Caki2 (cell line): ENCODE measurements around the gene NDFIP1. TPM values are rescaled to one million over a fixed set of nuclear protein-coding genes. Genes with fewer than 3 reads are reported as not detected.

Experiments used
- DNase-seq: peaks from one replicate; pipeline ENCODE4 v3.0.0-alpha.2; 2015; ENCODE audit warnings: low read depth
- in situ Hi-C: cut with HindIII; loops from 2 replicates; pipeline ENCODE4 v1.10.0; 2016; ENCODE audit warnings: low sequenced_read_pairs, low pct_unique_long_range_greater_than_20kb, mixed read lengths
- total RNA-seq: library from RNA; depleted of rRNA; stranded (reverse); fragments of >200 nt; shearing (Covaris generic); gene quantifications from 2 replicates; pipeline ENCODE4 v1.2.3, GENCODE V29; 2014; ENCODE audit warnings: low replicate concordance

NDFIP1 gene
- total RNA-seq, 1 experiment from 2014 or later: 99.1 TPM

- in situ Hi-C loops: no loop called here
Measured at GRCh38 chr5:142110046-142110531, 1.5 kb downstream of the NDFIP1 start.

GRCh38 chr5:142110988-142111687 lies 2.6 kb downstream of the NDFIP1 start:
- in situ Hi-C loops: no loop called here

More at GRCh38 chr5:142110046-142110531, 1.5 kb downstream of the NDFIP1 start:
- peak; percentile 26 for DNase-seq

GRCh38 chr5:142114687-142115086 lies 6.1 kb downstream of the NDFIP1 start:
- in situ Hi-C loops: no loop called here
- DNase-seq: no peak

More at GRCh38 chr5:142110988-142111687, 2.6 kb downstream of the NDFIP1 start:
- DNase-seq: no peak

GRCh38 chr5:142115937-142116614 lies 7.5 kb downstream of the NDFIP1 start:
- DNase-seq: no peak
- in situ Hi-C loops: no loop called here

- in situ Hi-C loops: no loop called here
- DNase-seq: no peak
Measured at GRCh38 chr5:142117579-142118151, 9.1 kb downstream of the NDFIP1 start.

- in situ Hi-C loops: no loop called here
- no peak for DNase-seq
Measured at GRCh38 chr5:142118155-142118686, 9.6 kb downstream of the NDFIP1 start.

- no peak for DNase-seq
- in situ Hi-C loops: no loop called here
Measured at GRCh38 chr5:142119051-142119625, 10.6 kb downstream of the NDFIP1 start.

- no peak for DNase-seq
- in situ Hi-C loops: no loop called here
Measured at GRCh38 chr5:142120247-142120935, 11.8 kb downstream of the NDFIP1 start.

GRCh38 chr5:142122121-142122520 lies 13.5 kb downstream of the NDFIP1 start:
- no peak for DNase-seq
- in situ Hi-C loops: no loop called here

GRCh38 chr5:142125378-142125777 lies 16.8 kb downstream of the NDFIP1 start:
- in situ Hi-C loops: loop anchor here (25.0 kb wide), 1 partner anchor 138 kb away; no protein-coding TSS in a partner anchor
- DNase-seq: no peak

- DNase-seq: no peak
- in situ Hi-C loops: loop anchor here (25.0 kb wide), 1 partner anchor 139 kb away; no protein-coding TSS in a partner anchor
Measured at GRCh38 chr5:142125963-142126362, 17.4 kb downstream of the NDFIP1 start.

- in situ Hi-C loops: loop anchor here (25.0 kb wide), 1 partner anchor 141 kb away; no protein-coding TSS in a partner anchor
- DNase-seq: no peak
Measured at GRCh38 chr5:142128675-142129208, 20.2 kb downstream of the NDFIP1 start.

- in situ Hi-C loops: loop anchor here (25.0 kb wide), 1 partner anchor 142 kb away; no protein-coding TSS in a partner anchor
- DNase-seq: no peak
Measured at GRCh38 chr5:142129446-142130066, 21.0 kb downstream of the NDFIP1 start.

- no peak for DNase-seq
- in situ Hi-C loops: loop anchor here (25.0 kb wide), 1 partner anchor 144 kb away; no protein-coding TSS in a partner anchor
Measured at GRCh38 chr5:142131394-142131793, 22.8 kb downstream of the NDFIP1 start.

- in situ Hi-C loops: loop anchor here (25.0 kb wide), 1 partner anchor 146 kb away; no protein-coding TSS in a partner anchor
- DNase-seq: no peak
Measured at GRCh38 chr5:142132916-142133315, 24.3 kb downstream of the NDFIP1 start.

GRCh38 chr5:142133330-142134206 lies 25.0 kb downstream of the NDFIP1 start:
- no peak for DNase-seq
- in situ Hi-C loops: loop anchor here (25.0 kb wide), 1 partner anchor 146 kb away; no protein-coding TSS in a partner anchor
